Suprapubic skin (tissue), 3 donors: ENCODE measurements around the gene C22orf15.

Experiments
- POLR2AphosphoS5 ChIP-seq, 3 donors: sonication (generic); formaldehyde crosslinking; IDR thresholded peaks; one replicate each; pipeline ENCODE4 v1.6.1; 2017; ENCODE audit warnings: antibody characterized with exemption in 3 of 3
- TF ChIP-seq, protein P1 (sequence below), 2 donors: fragments of 200-600 bp in 1 of 2; fragments of 450-650 bp in 1 of 2; sonication (generic) in 1 of 2; IDR thresholded peaks; one replicate each; pipeline ENCODE4 v1.5.1; 2016 to 2019; ENCODE audit warnings: antibody characterized with exemption in 2 of 2, mild to moderate bottlenecking in 1 of 2, moderate library complexity in 1 of 2

DNA sequence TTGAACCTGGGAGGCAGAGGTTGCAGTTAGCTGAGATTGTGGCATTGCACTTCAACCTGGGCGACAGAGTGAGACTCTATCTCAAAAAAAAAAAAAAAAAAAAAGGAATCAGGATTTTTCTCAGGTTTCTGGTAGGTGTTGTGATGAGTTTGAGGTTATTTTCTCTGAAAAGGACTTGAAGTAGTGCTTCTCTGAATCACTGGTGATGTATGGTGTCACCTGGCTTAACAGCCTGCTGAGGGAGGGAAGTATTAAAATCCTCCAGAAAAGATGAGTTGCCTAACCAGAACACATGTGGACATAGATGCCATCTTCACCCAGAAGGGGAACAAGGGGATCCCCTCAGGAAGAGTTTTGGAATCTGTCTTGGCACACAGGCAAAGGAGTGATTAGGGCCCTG, 44.0 kb downstream of the C22orf15 start:
- TF ChIP-seq POLR2AphosphoS5 (IDR thresholded peaks at IDR 0.05), result no peak
- TF ChIP-seq, protein P1, sequence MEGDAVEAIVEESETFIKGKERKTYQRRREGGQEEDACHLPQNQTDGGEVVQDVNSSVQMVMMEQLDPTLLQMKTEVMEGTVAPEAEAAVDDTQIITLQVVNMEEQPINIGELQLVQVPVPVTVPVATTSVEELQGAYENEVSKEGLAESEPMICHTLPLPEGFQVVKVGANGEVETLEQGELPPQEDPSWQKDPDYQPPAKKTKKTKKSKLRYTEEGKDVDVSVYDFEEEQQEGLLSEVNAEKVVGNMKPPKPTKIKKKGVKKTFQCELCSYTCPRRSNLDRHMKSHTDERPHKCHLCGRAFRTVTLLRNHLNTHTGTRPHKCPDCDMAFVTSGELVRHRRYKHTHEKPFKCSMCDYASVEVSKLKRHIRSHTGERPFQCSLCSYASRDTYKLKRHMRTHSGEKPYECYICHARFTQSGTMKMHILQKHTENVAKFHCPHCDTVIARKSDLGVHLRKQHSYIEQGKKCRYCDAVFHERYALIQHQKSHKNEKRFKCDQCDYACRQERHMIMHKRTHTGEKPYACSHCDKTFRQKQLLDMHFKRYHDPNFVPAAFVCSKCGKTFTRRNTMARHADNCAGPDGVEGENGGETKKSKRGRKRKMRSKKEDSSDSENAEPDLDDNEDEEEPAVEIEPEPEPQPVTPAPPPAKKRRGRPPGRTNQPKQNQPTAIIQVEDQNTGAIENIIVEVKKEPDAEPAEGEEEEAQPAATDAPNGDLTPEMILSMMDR (IDR thresholded peaks at IDR 0.05), result no peak
